IMR-90 (cell line): Measurements from ENCODE around the gene COL13A1. TPM values are rescaled to one million over a fixed set of nuclear protein-coding genes. Genes with fewer than 3 reads are reported as not detected.

Experiments
- ATAC-seq: fragments of 200-7000 bp; cut with Tn5 transposase; 2 replicates; pipeline ENCODE4 v1.9.1; 2020; ENCODE audit warnings: low read depth, mild to moderate bottlenecking, moderate library complexity
- BruUV-seq: library from RNA; stranded (reverse); fragments of 400-500 nt; replicated peaks from 2 replicates; lab custom pipeline; 2021; lab: Mats Ljungman, UMichigan
- CTCF ChIA-PET: fragments of 300-600 bp; formaldehyde crosslinking; extraction: SDS; loops from one replicate; lab custom pipeline; 2021; ENCODE audit warnings: antibody characterized with exemption; lab: Yijun Ruan, JAX
- POLR2A ChIA-PET: fragments of 300-600 bp; sonication (Branson Sonifier 250); formaldehyde crosslinking; loops from one replicate; lab custom pipeline; 2022; ENCODE audit warnings: antibody characterized with exemption; ENCODE audit not compliant: unreplicated experiment; lab: Charles Lee
- DNase-seq: peaks from one replicate; pipeline ENCODE4 v3.0.0; 2013
- H2AFZ ChIP-seq: replicated peaks from 2 replicates; pipeline ENCODE3; 2013; ENCODE audit warnings: low read length, mild to moderate bottlenecking; ENCODE audit not compliant: poor library complexity
- H2AK5ac ChIP-seq: 2 replicates; pipeline ENCODE4 v1.6.1; 2013; ENCODE audit warnings: low read depth, low read length, inconsistent platforms
- H2AK9ac ChIP-seq: replicated peaks from 2 replicates; pipeline ENCODE3; 2013; ENCODE audit warnings: mild to moderate bottlenecking, low read depth, low read length, moderate library complexity; ENCODE audit not compliant: poor library complexity
- H2BK120ac ChIP-seq: 2 replicates; pipeline ENCODE4 v1.6.1; 2013; ENCODE audit warnings: low read depth, low read length, inconsistent platforms
- H2BK15ac ChIP-seq: 3 replicates; pipeline ENCODE4 v1.6.1; 2013; ENCODE audit warnings: low read depth, low read length, inconsistent platforms
- H2BK20ac ChIP-seq: 2 replicates; pipeline ENCODE4 v1.6.1; 2013; ENCODE audit warnings: low read depth, mild to moderate bottlenecking, inconsistent platforms, low read length, moderate library complexity
- H2BK5ac ChIP-seq: 2 replicates; pipeline ENCODE4 v1.6.1; 2013; ENCODE audit warnings: mild to moderate bottlenecking, low read depth, low read length, inconsistent platforms; ENCODE audit not compliant: poor library complexity, severe bottlenecking
- H3K14ac ChIP-seq: replicated peaks from 2 replicates; pipeline ENCODE4 v1.6.1; 2013; ENCODE audit warnings: low read depth, low read length, inconsistent platforms
- H3K18ac ChIP-seq: 2 replicates; pipeline ENCODE4 v1.6.1; 2013; ENCODE audit warnings: low read depth, low read length, control low read depth
- H3K23ac ChIP-seq: 2 replicates; pipeline ENCODE4 v1.6.1; 2013; ENCODE audit warnings: low read depth, low read length, inconsistent platforms
- H3K27ac ChIP-seq: 2 replicates; pipeline ENCODE4 v1.5.1; 2013; ENCODE audit warnings: mild to moderate bottlenecking, control low read depth, low read length; ENCODE audit not compliant: insufficient read depth
- H3K27me3 ChIP-seq: 2 replicates; pipeline ENCODE4 v1.6.1; 2013; ENCODE audit warnings: low read length; ENCODE audit not compliant: control insufficient read depth, insufficient read depth
- H3K36me3 ChIP-seq: 2 replicates; pipeline ENCODE4 v1.6.1; 2013; ENCODE audit warnings: low read length, mixed read lengths; ENCODE audit not compliant: control insufficient read depth, insufficient read depth
- H3K4ac ChIP-seq: 2 replicates; pipeline ENCODE4 v1.6.1; 2013; ENCODE audit warnings: low read depth, low read length, inconsistent platforms
- H3K4me1 ChIP-seq: 2 replicates; pipeline ENCODE4 v1.6.1; 2013; ENCODE audit warnings: low read length, mixed read lengths; ENCODE audit not compliant: control insufficient read depth, insufficient read depth
- H3K4me2 ChIP-seq: 2 replicates; pipeline ENCODE4 v1.6.1; 2013; ENCODE audit warnings: low read depth, mild to moderate bottlenecking, control low read depth, low read length, moderate library complexity
- H3K4me3 ChIP-seq: 2 replicates; pipeline ENCODE4 v1.5.1; 2013; ENCODE audit warnings: low read depth, mild to moderate bottlenecking, control low read depth, low read length, moderate library complexity; ENCODE audit not compliant: insufficient read depth
- H3K56ac ChIP-seq: 2 replicates; pipeline ENCODE4 v1.6.1; 2013; ENCODE audit warnings: low read length, inconsistent platforms; ENCODE audit not compliant: insufficient read depth; ENCODE audit errors: extremely low read depth
- H3K79me1 ChIP-seq, 2 experiments: 2 replicates each; pipeline ENCODE4 v1.6.1; 2013; ENCODE audit warnings: low read length in 2 of 2, inconsistent platforms in 1 of 2, low read depth in 1 of 2
- H3K9ac ChIP-seq: 2 replicates; pipeline ENCODE4 v1.6.1; 2013; ENCODE audit warnings: low read depth, low read length, control low read depth
- H3K9me1 ChIP-seq: 2 replicates; pipeline ENCODE4 v1.6.1; 2013; ENCODE audit warnings: low read length, inconsistent platforms; ENCODE audit not compliant: insufficient read depth
- H3K9me3 ChIP-seq: 2 replicates; pipeline ENCODE4 v1.6.1; 2013; ENCODE audit warnings: low read length; ENCODE audit not compliant: control insufficient read depth, insufficient read depth
- H4K20me1 ChIP-seq: 2 replicates; pipeline ENCODE4 v1.6.1; 2013; ENCODE audit warnings: low read length, inconsistent platforms; ENCODE audit not compliant: insufficient read depth
- H4K5ac ChIP-seq: 2 replicates; pipeline ENCODE4 v1.6.1; 2013; ENCODE audit warnings: mild to moderate bottlenecking, low read depth, low read length, control low read depth
- H4K8ac ChIP-seq, 2 experiments: 2 replicates each; pipeline ENCODE4 v1.6.1; 2013; ENCODE audit warnings: low read depth in 2 of 2, low read length in 2 of 2, control low read depth in 1 of 2, inconsistent platforms in 1 of 2
- H4K91ac ChIP-seq: 2 replicates; pipeline ENCODE4 v1.6.1; 2013; ENCODE audit warnings: low read depth, low read length, inconsistent platforms; ENCODE audit not compliant: insufficient read depth
- CEBPB ChIP-seq: IDR thresholded peaks from 2 replicates; pipeline ENCODE4 v1.6.1; 2012; ENCODE audit warnings: low read depth, low read length, improper control_type of control experiment
- CHD1 ChIP-seq: IDR thresholded peaks from 2 replicates; pipeline ENCODE4 v1.6.1; 2012; ENCODE audit warnings: low read depth, low read length, improper control_type of control experiment
- FOS ChIP-seq: fragments of 150-350 bp; IDR thresholded peaks from 2 replicates; pipeline ENCODE4 v1.6.1; 2016; ENCODE audit warnings: low read depth, low read length
- MAFK ChIP-seq: IDR thresholded peaks from 2 replicates; pipeline ENCODE4 v1.6.1; 2012; ENCODE audit warnings: low read depth, low read length, improper control_type of control experiment
- MXI1 ChIP-seq: IDR thresholded peaks from 2 replicates; pipeline ENCODE4 v1.6.1; 2012; ENCODE audit warnings: low read depth, mild to moderate bottlenecking, low read length, moderate library complexity, borderline replicate concordance
- RAD21 ChIP-seq: IDR thresholded peaks from 2 replicates; pipeline ENCODE4 v1.6.1; 2012; ENCODE audit warnings: low read length, improper control_type of control experiment
- RCOR1 ChIP-seq: IDR thresholded peaks from 2 replicates; pipeline ENCODE4 v1.6.1; 2012; ENCODE audit warnings: mild to moderate bottlenecking, low read length, improper control_type of control experiment; ENCODE audit not compliant: insufficient replicate concordance
- RFX5 ChIP-seq: IDR thresholded peaks from 2 replicates; pipeline ENCODE4 v1.8.0; 2012; ENCODE audit warnings: low read depth, mild to moderate bottlenecking, low read length, moderate library complexity
- WGBS, 2 experiments: methylation state at CpG; one replicate each; pipeline versions ENCODE4 v1.1.5 to v1.1.7; 2013; ENCODE audit warnings: missing lambda C conversion rate in 2 of 2; ENCODE audit not compliant: insufficient read length in 1 of 2; ENCODE audit errors: extremely low coverage in 2 of 2; 5-methylcytosine and 5-hydroxymethylcytosine counted together
- dilution Hi-C: fragments of 300-500 bp; cut with HindIII; formaldehyde crosslinking; loops from one replicate; pipeline ENCODE4 v1.14.3; 2018; ENCODE audit warnings: low sequenced_read_pairs; ENCODE audit not compliant: unreplicated experiment
- in situ Hi-C: fragments of 300-500 bp; cut with MboI; formaldehyde crosslinking; loops from 3 replicates; pipeline ENCODE4 v1.14.3; 2019; ENCODE audit warnings: low sequenced_read_pairs, inconsistent platforms, mixed read lengths
- intact Hi-C: fragments of 100-400 bp; cut with micrococcal nuclease; formaldehyde crosslinking; loops from 2 replicates; pipeline ENCODE4 v1.10.0; 2022
- polyA plus RNA-seq, 3 experiments: library from polyadenylated mRNA; depleted of rRNA; stranded (reverse); fragments of >200 nt; gene quantifications; 2 replicates each; pipeline ENCODE4 v1.2.3, GENCODE V29; 2012; ENCODE audit warnings: low replicate concordance in 1 of 3
- total RNA-seq: library from RNA; depleted of rRNA; stranded (reverse); fragments of >200 nt; gene quantifications from 2 replicates; pipeline ENCODE4 v1.2.3, GENCODE V29; 2012
- TF ChIP-seq, protein P1 (sequence below): fragments of 150-350 bp; IDR thresholded peaks from 2 replicates; pipeline ENCODE4 v1.6.1; 2017; ENCODE audit warnings: mild to moderate bottlenecking, antibody characterized with exemption, low read length, low read depth

Gene COL13A1
- total and polyA plus RNA-seq, 2 of the 4 experiments (the other 2 are of a cell fraction), result 12.2 to 31.3 TPM

- H4K8ac ChIP-seq, result no peak overlapping the region
- H3K4me1 ChIP-seq, result no peaks in the 10 kb centered on the region
- no peak overlapping the region for H3K27ac ChIP-seq
- H2AK9ac ChIP-seq, result no peak overlapping the region
- intact Hi-C loops, result no loop called here
- H3K9me3 ChIP-seq, result no peaks in the 10 kb centered on the region
- CTCF ChIA-PET, result no interaction called here
- H3K14ac ChIP-seq, result no peak overlapping the region
- H4K5ac ChIP-seq, result no peak overlapping the region
- H3K9ac ChIP-seq, result no peak overlapping the region
- H3K4me2 ChIP-seq, result no peak overlapping the region
- H3K27me3 ChIP-seq, result no peaks in the 10 kb centered on the region
- no peak overlapping the region for H2BK120ac ChIP-seq
- DNase-seq (no peak), ATAC-seq (no peak)
- no peaks in the 10 kb centered on the region for H3K79me1 ChIP-seq
- H3K23ac ChIP-seq, result no peak overlapping the region
- no peak overlapping the region for H3K4me3 ChIP-seq
- H4K20me1 ChIP-seq, result no peaks in the 10 kb centered on the region
- H2AK5ac ChIP-seq, result no peak overlapping the region
- no peak overlapping the region for H4K91ac ChIP-seq
- no peak for TF ChIP-seq RAD21
- no peak for TF ChIP-seq RFX5
- TF ChIP-seq CEBPB, result no peak
- TF ChIP-seq CHD1, result no peak
- no peak for TF ChIP-seq MAFK
- TF ChIP-seq MXI1, result no peak
- TF ChIP-seq FOS, result no peak
- TF ChIP-seq RCOR1, result no peak
- TF ChIP-seq, protein P1, sequence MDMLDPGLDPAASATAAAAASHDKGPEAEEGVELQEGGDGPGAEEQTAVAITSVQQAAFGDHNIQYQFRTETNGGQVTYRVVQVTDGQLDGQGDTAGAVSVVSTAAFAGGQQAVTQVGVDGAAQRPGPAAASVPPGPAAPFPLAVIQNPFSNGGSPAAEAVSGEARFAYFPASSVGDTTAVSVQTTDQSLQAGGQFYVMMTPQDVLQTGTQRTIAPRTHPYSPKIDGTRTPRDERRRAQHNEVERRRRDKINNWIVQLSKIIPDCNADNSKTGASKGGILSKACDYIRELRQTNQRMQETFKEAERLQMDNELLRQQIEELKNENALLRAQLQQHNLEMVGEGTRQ, result no peak
- no peak overlapping the region for H2BK5ac ChIP-seq
- WGBS, 2 experiments, result 80% methylated on average over 1 of the region's 4 CpGs; no CpG with 5 or more reads in 1 of the 2 experiments
- in situ Hi-C loops, result no loop called here
- no peak overlapping the region for H2BK15ac ChIP-seq
- POLR2A ChIA-PET, result no interaction called here
- no peak overlapping the region for H3K56ac ChIP-seq
- no peak overlapping the region for H3K4ac ChIP-seq
- H3K18ac ChIP-seq, result no peak overlapping the region
- no peak overlapping the region for H2BK20ac ChIP-seq
- H3K36me3 ChIP-seq, result peaks cover 8% of the 10 kb centered on the region; the same call in 1 of the 2 replicates
- no TSS peak for BruUV-seq
- dilution Hi-C loops, result no loop called here
- H3K9me1 ChIP-seq, result peaks cover under 1% of the 10 kb centered on the region; the same call in 1 of the 2 replicates
- H2AFZ ChIP-seq, result no peak overlapping the region
Measured at GRCh38 chr10:69948261-69948660, 146.6 kb downstream of the COL13A1 start.
